GM10266 (cell line): ENCODE measurements around the gene ITGB5.

Experiments
- DNase-seq: peaks from one replicate; pipeline ENCODE4 v3.0.0; 2012; ENCODE audit errors: extremely low spot score
- TF ChIP-seq, protein P1 (sequence below): IDR thresholded peaks from 2 replicates; pipeline ENCODE4 v1.5.1; 2012; ENCODE audit warnings: mild to moderate bottlenecking, low read depth; ENCODE audit not compliant: control insufficient read depth, insufficient read depth; ENCODE audit errors: missing control alignments

ITGB5 gene

GRCh38 chr3:124850633-124851032 lies 36.5 kb downstream of the ITGB5 start:
- no peak for DNase-seq

DNA sequence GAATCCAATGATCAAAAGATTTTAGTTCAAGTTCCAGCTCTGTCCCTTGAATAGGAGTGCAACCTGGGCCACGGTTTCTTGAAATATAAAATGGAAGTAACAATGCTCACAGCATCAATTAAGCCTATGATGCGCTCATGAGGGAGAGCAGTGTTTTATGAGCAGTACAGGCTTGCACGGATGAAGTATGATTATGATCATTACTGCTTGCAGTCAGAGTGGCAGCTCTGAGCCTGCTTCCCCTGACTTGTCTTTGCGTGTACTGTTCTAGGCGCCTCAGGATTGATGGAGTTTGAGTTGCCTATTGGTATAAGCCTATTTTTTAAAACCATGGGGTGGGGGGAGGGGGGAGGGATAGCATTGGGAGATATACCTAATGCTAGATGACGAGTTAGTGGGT lies 37.0 kb downstream of the ITGB5 start:
- TF ChIP-seq, protein P1, sequence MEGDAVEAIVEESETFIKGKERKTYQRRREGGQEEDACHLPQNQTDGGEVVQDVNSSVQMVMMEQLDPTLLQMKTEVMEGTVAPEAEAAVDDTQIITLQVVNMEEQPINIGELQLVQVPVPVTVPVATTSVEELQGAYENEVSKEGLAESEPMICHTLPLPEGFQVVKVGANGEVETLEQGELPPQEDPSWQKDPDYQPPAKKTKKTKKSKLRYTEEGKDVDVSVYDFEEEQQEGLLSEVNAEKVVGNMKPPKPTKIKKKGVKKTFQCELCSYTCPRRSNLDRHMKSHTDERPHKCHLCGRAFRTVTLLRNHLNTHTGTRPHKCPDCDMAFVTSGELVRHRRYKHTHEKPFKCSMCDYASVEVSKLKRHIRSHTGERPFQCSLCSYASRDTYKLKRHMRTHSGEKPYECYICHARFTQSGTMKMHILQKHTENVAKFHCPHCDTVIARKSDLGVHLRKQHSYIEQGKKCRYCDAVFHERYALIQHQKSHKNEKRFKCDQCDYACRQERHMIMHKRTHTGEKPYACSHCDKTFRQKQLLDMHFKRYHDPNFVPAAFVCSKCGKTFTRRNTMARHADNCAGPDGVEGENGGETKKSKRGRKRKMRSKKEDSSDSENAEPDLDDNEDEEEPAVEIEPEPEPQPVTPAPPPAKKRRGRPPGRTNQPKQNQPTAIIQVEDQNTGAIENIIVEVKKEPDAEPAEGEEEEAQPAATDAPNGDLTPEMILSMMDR: no peak
- no peak for DNase-seq

More at GRCh38 chr3:124850633-124851032, 36.5 kb downstream of the ITGB5 start:
- TF ChIP-seq, protein P1: no peak

- DNase-seq: no peak
- TF ChIP-seq, protein P1: no peak
These were observed 38.9 kb downstream of the ITGB5 start for GRCh38 chr3:124848300-124848699.

DNA sequence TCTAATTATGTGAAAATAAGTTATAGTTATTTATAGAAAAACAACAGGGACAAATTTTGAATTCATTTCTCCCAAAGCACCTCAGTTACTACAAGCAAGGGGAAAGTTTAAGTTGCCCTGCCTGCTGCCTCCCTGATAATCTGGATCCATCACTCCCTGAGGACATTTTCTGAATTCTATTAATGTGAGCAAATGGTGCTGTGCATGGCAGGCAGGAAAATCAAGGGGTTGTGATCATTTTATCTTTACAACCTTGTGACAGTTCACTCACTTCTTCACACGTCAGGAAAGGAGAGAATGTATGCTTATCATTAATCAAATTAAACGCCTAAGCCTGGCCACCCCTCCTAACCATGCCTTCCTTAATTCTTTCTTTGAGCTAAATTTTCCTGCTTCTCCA lies 39.3 kb downstream of the ITGB5 start:
- DNase-seq: no peak
- TF ChIP-seq, protein P1: no peak

DNA sequence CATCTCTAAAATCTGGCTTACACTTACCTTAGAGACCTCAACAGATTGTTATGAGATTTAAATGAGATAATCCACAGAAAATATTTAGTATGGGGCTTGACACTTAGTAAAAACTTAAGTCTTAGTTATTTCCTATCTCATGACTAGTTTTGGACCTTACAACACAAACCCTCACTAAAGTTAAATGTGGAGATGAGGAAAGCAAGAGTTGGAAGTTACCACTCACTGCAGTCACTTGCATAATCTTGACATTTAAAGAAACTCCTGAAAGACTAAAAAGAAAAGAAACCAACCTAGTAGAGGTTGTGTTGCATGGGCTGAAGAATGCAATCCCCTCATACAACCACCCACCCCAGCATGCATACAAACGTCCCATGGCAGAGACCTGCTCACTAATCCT lies 40.1 kb downstream of the ITGB5 start:
- TF ChIP-seq, protein P1: no peak
- no peak for DNase-seq

GRCh38 chr3:124846189-124846588 lies 41.0 kb downstream of the ITGB5 start:
- DNase-seq: no peak
- TF ChIP-seq, protein P1: no peak

DNA sequence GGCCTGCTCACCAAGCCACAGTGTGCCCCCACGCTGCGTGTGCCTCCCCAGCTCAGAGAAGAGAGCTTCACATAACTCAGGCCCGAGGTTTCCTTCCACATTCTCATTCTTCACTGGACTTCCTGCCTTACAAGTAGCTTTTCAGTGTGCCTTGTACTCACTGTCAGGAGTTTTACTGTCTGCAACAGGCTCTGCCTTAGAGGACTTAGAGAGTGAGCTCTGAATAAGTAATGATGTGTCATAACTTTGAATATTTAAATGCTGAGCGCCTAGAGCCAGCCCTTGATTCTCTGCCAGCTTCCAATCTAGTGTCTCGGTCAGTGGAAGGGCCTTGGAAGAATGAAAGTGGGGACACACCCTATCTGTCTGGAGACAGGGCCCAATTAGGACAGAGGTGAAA lies 41.8 kb downstream of the ITGB5 start:
- TF ChIP-seq, protein P1: no peak
- DNase-seq: no peak
